ENCODE results near the gene MACROD2.
"Not testable (repeated sequence)": the region's sequence is repeated elsewhere in the genome, so short reads cannot be mapped to it uniquely, and the experiment has no call there.

MACROD2 gene

DNA sequence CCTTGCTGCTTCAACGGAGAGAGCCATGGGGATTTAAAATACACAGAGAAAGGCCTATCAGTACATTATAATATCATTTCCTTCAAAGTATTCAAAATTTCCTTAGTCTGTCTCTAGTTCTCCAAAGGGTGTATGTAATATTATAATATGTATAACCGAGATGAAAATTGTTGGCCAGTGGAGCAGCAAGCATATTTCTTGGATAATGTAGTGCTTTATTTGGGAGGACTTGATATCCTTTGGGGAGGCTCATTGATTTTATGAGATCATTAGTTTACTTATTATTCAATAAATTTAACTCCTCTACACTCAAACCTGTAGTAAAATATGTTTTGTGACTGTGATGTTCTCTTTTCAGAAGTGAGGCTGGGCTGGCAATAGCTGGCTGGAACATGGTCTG is 1145.0 kb downstream of the MACROD2 start:
- no peak overlapping the region for H3K4me3 ChIP-seq (ENCODE audit: low read depth, low read length)
- peaks cover 5% of the 10 kb centered on the region; the same call in 1 of the 2 replicates for H3K4me1 ChIP-seq (ENCODE audit: control insufficient read depth, insufficient read depth, low read length)
- ChIA-PET CTCF (no interaction called here), POLR2A (no interaction called here)
- TF ChIP-seq ZNF585B (tag by site-specific recombination; IDR thresholded peaks at IDR 0.05), result no peak
- TF ChIP-seq ZNF777 (tag by site-specific recombination; IDR thresholded peaks at IDR 0.05; ENCODE audit: borderline replicate concordance), result no peak
- no peak for TF ChIP-seq ZNF692 (tag by site-specific recombination; IDR thresholded peaks at IDR 0.05)
- TF ChIP-seq OVOL3 (tag by site-specific recombination; IDR thresholded peaks at IDR 0.05), result no peak
- TF ChIP-seq ZNF184 (tag by site-specific recombination; IDR thresholded peaks at IDR 0.05), result no peak
- no peak for TF ChIP-seq ZNF623 (tag by site-specific recombination; IDR thresholded peaks at IDR 0.05)
- H3K36me3 ChIP-seq (ENCODE audit: control insufficient read depth in 2 of 2, insufficient read depth in 1 of 2, low read length in 2 of 2), result no peaks in the 10 kb centered on the region
- H3K9me3 ChIP-seq (ENCODE audit: control insufficient read depth, insufficient read depth, low read depth, low read length), result no peaks in the 10 kb centered on the region
- no peak overlapping the region for H3K27ac ChIP-seq (ENCODE audit: extremely low read depth, low read depth, low read length)

DNA sequence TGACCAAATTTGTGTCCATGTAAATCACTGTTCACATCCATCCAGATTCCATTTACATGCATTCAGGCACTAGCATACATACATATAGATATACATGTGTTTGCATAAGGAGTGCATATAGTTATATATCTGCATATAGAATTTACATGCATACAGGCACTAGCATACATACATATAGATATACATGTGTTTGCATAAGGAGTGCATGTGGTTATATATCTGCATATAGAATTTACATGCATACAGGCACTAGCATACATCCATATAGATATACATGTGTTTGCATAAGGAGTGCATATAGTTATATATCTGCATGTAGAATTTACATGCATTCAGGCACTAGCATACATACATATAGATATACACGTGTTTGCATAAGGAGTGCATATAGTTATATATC is 1145.6 kb downstream of the MACROD2 start:
- H3K4me3 ChIP-seq (ENCODE audit: low read depth, low read length); H3K27ac ChIP-seq (ENCODE audit: extremely low read depth, low read depth, low read length); POLR2A ChIA-PET; CTCF ChIA-PET; H3K4me1 ChIP-seq (ENCODE audit: control insufficient read depth, insufficient read depth, low read length); H3K9me3 ChIP-seq (ENCODE audit: control insufficient read depth, insufficient read depth, low read depth, low read length); H3K36me3 ChIP-seq (ENCODE audit: control insufficient read depth in 2 of 2, insufficient read depth in 1 of 2, low read length in 2 of 2): not testable (repeated sequence)

DNA sequence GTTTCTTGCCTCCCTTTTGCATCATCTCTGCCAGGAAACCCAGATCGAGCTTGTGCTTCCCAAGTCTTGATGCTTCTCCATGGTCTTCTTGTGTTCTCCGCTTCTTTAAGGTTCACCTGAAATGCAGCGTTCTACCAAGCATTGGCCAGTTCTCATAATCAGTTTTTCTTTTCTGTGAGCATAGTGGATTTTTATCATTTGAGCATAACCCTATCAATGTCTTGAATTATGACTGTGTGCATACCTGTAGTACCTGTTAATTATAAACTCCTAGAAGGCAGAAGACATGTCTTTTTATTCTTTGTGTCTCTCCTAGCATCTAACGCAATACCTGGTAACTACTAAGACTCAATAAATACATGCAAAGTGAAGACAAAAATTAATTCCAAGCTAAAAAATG is 1146.5 kb downstream of the MACROD2 start:
- H3K36me3 ChIP-seq (ENCODE audit: control insufficient read depth in 2 of 2, insufficient read depth in 1 of 2, low read length in 2 of 2), result no peaks in the 10 kb centered on the region
- CTCF ChIA-PET, result no interaction called here
- POLR2A ChIA-PET, result no interaction called here
- TF ChIP-seq MZF1 (tag by site-specific recombination; IDR thresholded peaks at IDR 0.05; ENCODE audit: borderline replicate concordance) (no peak), ZSCAN16 (tag by site-specific recombination; IDR thresholded peaks at IDR 0.05) (no peak), ZNF121 (tag by site-specific recombination; IDR thresholded peaks at IDR 0.05) (no peak), ZNF692 (tag by site-specific recombination; IDR thresholded peaks at IDR 0.05) (no peak), EGR2 (tag by site-specific recombination; IDR thresholded peaks at IDR 0.05; ENCODE audit: low read depth) (no peak), ZFP69B (tag by site-specific recombination; IDR thresholded peaks at IDR 0.05) (no peak), ZNF610 (tag by site-specific recombination; IDR thresholded peaks at IDR 0.05; ENCODE audit: borderline replicate concordance) (no peak), ZNF146 (tag by site-specific recombination; IDR thresholded peaks at IDR 0.05) (no peak), KLF16 (tag by site-specific recombination; IDR thresholded peaks at IDR 0.05) (no peak), ZNF529 (tag by site-specific recombination; IDR thresholded peaks at IDR 0.05; ENCODE audit: insufficient replicate concordance) (no peak)
- TF ChIP-seq, protein P1, sequence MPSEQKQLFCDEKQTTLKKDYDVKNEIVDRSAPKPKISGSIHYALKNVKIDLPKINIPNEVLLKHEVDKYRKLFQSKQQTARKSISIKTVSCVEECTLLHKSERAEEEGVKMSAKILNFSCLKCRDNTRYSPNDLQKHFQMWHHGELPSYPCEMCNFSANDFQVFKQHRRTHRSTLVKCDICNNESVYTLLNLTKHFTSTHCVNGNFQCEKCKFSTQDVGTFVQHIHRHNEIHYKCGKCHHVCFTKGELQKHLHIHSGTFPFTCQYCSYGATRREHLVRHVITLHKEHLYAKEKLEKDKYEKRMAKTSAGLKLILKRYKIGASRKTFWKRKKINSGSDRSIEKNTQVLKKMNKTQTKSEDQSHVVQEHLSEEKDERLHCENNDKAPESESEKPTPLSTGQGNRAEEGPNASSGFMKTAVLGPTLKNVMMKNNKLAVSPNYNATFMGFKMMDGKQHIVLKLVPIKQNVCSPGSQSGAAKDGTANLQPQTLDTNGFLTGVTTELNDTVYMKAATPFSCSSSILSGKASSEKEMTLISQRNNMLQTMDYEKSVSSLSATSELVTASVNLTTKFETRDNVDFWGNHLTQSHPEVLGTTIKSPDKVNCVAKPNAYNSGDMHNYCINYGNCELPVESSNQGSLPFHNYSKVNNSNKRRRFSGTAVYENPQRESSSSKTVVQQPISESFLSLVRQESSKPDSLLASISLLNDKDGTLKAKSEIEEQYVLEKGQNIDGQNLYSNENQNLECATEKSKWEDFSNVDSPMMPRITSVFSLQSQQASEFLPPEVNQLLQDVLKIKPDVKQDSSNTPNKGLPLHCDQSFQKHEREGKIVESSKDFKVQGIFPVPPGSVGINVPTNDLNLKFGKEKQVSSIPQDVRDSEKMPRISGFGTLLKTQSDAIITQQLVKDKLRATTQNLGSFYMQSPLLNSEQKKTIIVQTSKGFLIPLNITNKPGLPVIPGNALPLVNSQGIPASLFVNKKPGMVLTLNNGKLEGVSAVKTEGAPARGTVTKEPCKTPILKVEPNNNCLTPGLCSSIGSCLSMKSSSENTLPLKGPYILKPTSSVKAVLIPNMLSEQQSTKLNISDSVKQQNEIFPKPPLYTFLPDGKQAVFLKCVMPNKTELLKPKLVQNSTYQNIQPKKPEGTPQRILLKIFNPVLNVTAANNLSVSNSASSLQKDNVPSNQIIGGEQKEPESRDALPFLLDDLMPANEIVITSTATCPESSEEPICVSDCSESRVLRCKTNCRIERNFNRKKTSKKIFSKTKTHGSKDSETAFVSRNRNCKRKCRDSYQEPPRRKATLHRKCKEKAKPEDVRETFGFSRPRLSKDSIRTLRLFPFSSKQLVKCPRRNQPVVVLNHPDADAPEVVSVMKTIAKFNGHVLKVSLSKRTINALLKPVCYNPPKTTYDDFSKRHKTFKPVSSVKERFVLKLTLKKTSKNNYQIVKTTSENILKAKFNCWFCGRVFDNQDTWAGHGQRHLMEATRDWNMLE (tag by site-specific recombination; conservative IDR thresholded peaks at IDR 0.05; ENCODE audit: low read depth), result no peak
- TF ChIP-seq, protein P2, sequence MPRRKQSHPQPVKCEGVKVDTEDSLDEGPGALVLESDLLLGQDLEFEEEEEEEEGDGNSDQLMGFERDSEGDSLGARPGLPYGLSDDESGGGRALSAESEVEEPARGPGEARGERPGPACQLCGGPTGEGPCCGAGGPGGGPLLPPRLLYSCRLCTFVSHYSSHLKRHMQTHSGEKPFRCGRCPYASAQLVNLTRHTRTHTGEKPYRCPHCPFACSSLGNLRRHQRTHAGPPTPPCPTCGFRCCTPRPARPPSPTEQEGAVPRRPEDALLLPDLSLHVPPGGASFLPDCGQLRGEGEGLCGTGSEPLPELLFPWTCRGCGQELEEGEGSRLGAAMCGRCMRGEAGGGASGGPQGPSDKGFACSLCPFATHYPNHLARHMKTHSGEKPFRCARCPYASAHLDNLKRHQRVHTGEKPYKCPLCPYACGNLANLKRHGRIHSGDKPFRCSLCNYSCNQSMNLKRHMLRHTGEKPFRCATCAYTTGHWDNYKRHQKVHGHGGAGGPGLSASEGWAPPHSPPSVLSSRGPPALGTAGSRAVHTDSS (tag by site-specific recombination; IDR thresholded peaks at IDR 0.05), result no peak
- H3K27ac ChIP-seq (ENCODE audit: extremely low read depth, low read depth, low read length), result no peak overlapping the region
- H3K4me1 ChIP-seq (ENCODE audit: control insufficient read depth, insufficient read depth, low read length), result peaks cover 8% of the 10 kb centered on the region; the same call in 1 of the 2 replicates
- no peak overlapping the region for H3K4me3 ChIP-seq (ENCODE audit: low read depth, low read length)
- H3K9me3 ChIP-seq (ENCODE audit: control insufficient read depth, insufficient read depth, low read depth, low read length), result no peaks in the 10 kb centered on the region
